Measurements from ENCODE around the gene ANKH.
A peak's percentile ranks its signal among the peaks of the same experiment; 100 is the strongest.

DNA sequence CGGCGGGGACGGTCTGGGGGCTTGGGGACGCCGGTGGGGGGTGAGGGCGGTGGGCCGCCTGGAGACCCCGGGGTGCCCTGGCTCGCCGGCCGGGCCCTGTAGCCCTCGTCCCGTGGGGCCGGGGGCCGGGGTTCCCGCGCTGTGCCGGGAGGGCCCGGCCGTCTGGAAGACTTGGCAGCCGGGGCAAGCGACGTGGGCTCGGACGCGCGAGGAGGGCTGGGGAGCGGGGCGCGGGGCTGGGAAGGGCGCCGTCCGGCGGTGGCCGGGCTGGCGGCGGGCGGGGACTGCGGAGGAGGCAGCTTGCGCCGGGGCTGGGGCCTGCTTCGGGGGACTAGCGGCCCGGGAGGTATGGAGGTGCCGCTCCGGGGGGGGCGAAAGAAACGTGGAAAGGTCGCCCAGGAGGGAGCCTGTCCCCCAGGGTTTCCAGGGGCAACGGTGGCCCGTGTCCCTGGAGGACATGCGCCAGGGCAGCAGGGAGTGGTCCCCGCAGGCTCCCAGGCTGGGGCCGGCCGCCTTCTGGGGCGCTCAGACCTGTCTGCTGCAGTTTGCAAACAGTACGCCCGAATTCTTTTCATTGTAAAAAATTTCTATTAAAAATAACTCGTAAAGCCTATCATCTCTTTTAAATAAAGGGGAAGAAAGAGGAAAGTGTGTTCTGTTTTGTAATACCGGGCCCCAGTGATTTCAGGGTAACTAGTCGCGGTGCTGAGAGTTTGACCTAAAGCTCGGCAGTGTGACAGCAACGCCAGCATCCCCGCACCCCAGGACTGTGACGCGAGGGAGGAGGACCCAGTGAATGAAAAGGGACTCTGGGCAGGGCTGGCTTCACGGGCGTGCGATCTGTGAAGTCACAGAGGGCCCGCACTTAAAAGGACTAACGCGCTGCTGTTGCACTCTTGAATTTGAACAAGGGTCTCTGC lies 752 bp upstream of the ANKH start:
- TF ChIP-seq CTCF (IDR thresholded peaks at IDR 0.05), result peak in 1 of 6 experiments; percentile 5
- peak in 1 of 2 donors; percentile 67 for TF ChIP-seq POLR2A (IDR thresholded peaks at IDR 0.05)
